Neuronal stem cell (in vitro differentiated cells): ENCODE results near the gene SERTAD2.

Experiments
- DNase-seq: peaks from one replicate; pipeline ENCODE4 v3.0.0-alpha.2; 2013; ENCODE audit warnings: low spot score
- H2AFZ ChIP-seq: one replicate; pipeline ENCODE4 v1.6.1; 2013; ENCODE audit warnings: mild to moderate bottlenecking, low read length, inconsistent platforms
- H2AK5ac ChIP-seq: 2 replicates; pipeline ENCODE4 v1.6.1; 2013; ENCODE audit warnings: low read depth, mild to moderate bottlenecking, inconsistent platforms, low read length, moderate library complexity, mixed read lengths
- H2BK120ac ChIP-seq: 2 replicates; pipeline ENCODE4 v1.6.1; 2013; ENCODE audit warnings: low read depth, mild to moderate bottlenecking, inconsistent platforms, low read length, moderate library complexity, mixed read lengths
- H2BK12ac ChIP-seq: one replicate; pipeline ENCODE4 v1.6.1; 2013; ENCODE audit warnings: low read length, inconsistent platforms
- H2BK15ac ChIP-seq: 2 replicates; pipeline ENCODE4 v1.6.1; 2013; ENCODE audit warnings: mild to moderate bottlenecking, low read length, inconsistent platforms, mixed read lengths
- H2BK5ac ChIP-seq: one replicate; pipeline ENCODE4 v1.6.1; 2013; ENCODE audit warnings: inconsistent platforms, mild to moderate bottlenecking, low read length, moderate library complexity
- H3K14ac ChIP-seq: one replicate; pipeline ENCODE4 v1.6.1; 2013; ENCODE audit warnings: low read length, inconsistent platforms
- H3K18ac ChIP-seq: 2 replicates; pipeline ENCODE4 v1.6.1; 2013; ENCODE audit warnings: low read length, inconsistent platforms
- H3K23ac ChIP-seq: 2 replicates; pipeline ENCODE4 v1.6.1; 2013; ENCODE audit warnings: low read depth, mild to moderate bottlenecking, mixed read lengths, low read length, inconsistent platforms; ENCODE audit not compliant: poor library complexity
- H3K27ac ChIP-seq: replicated peaks from 3 replicates; pipeline ENCODE4 v1.5.1; 2013; ENCODE audit warnings: low read length, inconsistent platforms
- H3K27me3 ChIP-seq, 3 experiments: 2 replicates each; pipeline ENCODE4 v1.6.1; 2013; ENCODE audit warnings: low read length in 3 of 3, mild to moderate bottlenecking in 2 of 3, inconsistent platforms in 1 of 3, low read depth in 1 of 3, mixed read lengths in 1 of 3, moderate library complexity in 1 of 3; ENCODE audit not compliant: control insufficient read depth in 3 of 3, insufficient read depth in 3 of 3
- H3K36me3 ChIP-seq, 2 donors: replicated peaks in 1 of 2; 2 replicates each; pipeline ENCODE4 v1.6.1; 2013; ENCODE audit warnings: low read length in 2 of 2; ENCODE audit not compliant: control insufficient read depth in 2 of 2, insufficient read depth in 2 of 2
- H3K4ac ChIP-seq: 2 replicates; pipeline ENCODE4 v1.6.1; 2013; ENCODE audit warnings: inconsistent platforms, mild to moderate bottlenecking, low read length, moderate library complexity
- H3K4me1 ChIP-seq, 2 donors: 1 replicate in 1 of 2; 2 replicates in 1 of 2; pipeline ENCODE4 v1.6.1; 2013; ENCODE audit warnings: low read length in 2 of 2, low read depth in 1 of 2; ENCODE audit not compliant: control insufficient read depth in 2 of 2, insufficient read depth in 1 of 2
- H3K4me2 ChIP-seq: one replicate; pipeline ENCODE4 v1.6.1; 2013; ENCODE audit warnings: mild to moderate bottlenecking, low read length, inconsistent platforms; ENCODE audit not compliant: insufficient read depth, poor library complexity, severe bottlenecking
- H3K4me3 ChIP-seq, 2 donors: 2 replicates each; pipeline ENCODE4 v1.5.1; 2013; ENCODE audit warnings: low read length in 2 of 2, mild to moderate bottlenecking in 2 of 2, inconsistent platforms in 1 of 2, moderate library complexity in 1 of 2
- H3K79me1 ChIP-seq: one replicate; pipeline ENCODE4 v1.6.1; 2013; ENCODE audit warnings: low read depth, mild to moderate bottlenecking, inconsistent platforms, low read length, moderate library complexity
- H3K9ac ChIP-seq: one replicate; pipeline ENCODE4 v1.6.1; 2013; ENCODE audit warnings: mild to moderate bottlenecking, low read depth, low read length, inconsistent platforms; ENCODE audit not compliant: poor library complexity
- H3K9me3 ChIP-seq, 2 donors: replicated peaks in 1 of 2; 2 replicates each; pipeline versions ENCODE3 to v1.6.1; 2013; ENCODE audit warnings: low read length in 2 of 2, mild to moderate bottlenecking in 2 of 2, inconsistent platforms in 1 of 2, low read depth in 1 of 2, mixed read lengths in 1 of 2, moderate library complexity in 1 of 2; ENCODE audit not compliant: control insufficient read depth in 2 of 2, insufficient read depth in 1 of 2
- H4K8ac ChIP-seq: one replicate; pipeline ENCODE4 v1.6.1; 2013; ENCODE audit warnings: low read depth, mild to moderate bottlenecking, inconsistent platforms, low read length, moderate library complexity
- H4K91ac ChIP-seq: one replicate; pipeline ENCODE4 v1.6.1; 2013; ENCODE audit warnings: low read length, low read depth, mild to moderate bottlenecking, inconsistent platforms; ENCODE audit not compliant: poor library complexity
- WGBS, 2 donors: extraction: QIAGEN DNeasy Blood & Tissue Kit; methylation state at CpG; one replicate each; pipeline ENCODE4 v1.1.7; 2013; ENCODE audit warnings: missing lambda C conversion rate in 2 of 2, mixed read lengths in 1 of 2; ENCODE audit not compliant: insufficient read length in 2 of 2, insufficient replicate concordance in 1 of 2; ENCODE audit errors: extremely low coverage in 2 of 2; 5-methylcytosine and 5-hydroxymethylcytosine counted together

SERTAD2 gene

GRCh38 chr2:64685430-64685829 is 31.7 kb upstream of the SERTAD2 start:
- Histone ChIP-seq H3K9me3 (peaks cover 0 to 2% of the 10 kb centered on the region in 2 donors), H3K79me1 (no peaks in the 10 kb centered on the region), H3K27me3 (no peaks in the 10 kb centered on the region), H2BK12ac (no peak overlapping the region), H3K4me1 (peaks cover 6 to 7% of the 10 kb centered on the region in 2 donors), H2BK15ac (no peak overlapping the region), H3K4me3 (no peak overlapping the region), H3K23ac (no peak overlapping the region), H2AFZ (peak overlapping the region; percentile 76), H3K36me3 (no peaks in the 10 kb centered on the region), H3K14ac (no peak overlapping the region), H2BK5ac (no peak overlapping the region), H3K27ac (no peak overlapping the region), H3K18ac (no peak overlapping the region), H3K4ac (no peak overlapping the region), H2AK5ac (no peak overlapping the region), H4K91ac (no peak overlapping the region), H4K8ac (no peak overlapping the region), H3K9ac (no peak overlapping the region), H3K4me2 (no peak overlapping the region), H2BK120ac (no peak overlapping the region)
- no CpG with 5 or more reads among the region's 1 CpG for WGBS, 2 donors
- no peak for DNase-seq

- H2BK15ac ChIP-seq = no peak overlapping the region
- H2BK5ac ChIP-seq = no peak overlapping the region
- H3K18ac ChIP-seq = no peak overlapping the region
- no peaks in the 10 kb centered on the region for H3K27me3 ChIP-seq
- no peak overlapping the region for H3K4me3 ChIP-seq
- H3K79me1 ChIP-seq = no peaks in the 10 kb centered on the region
- no peak overlapping the region for H2AK5ac ChIP-seq
- H2BK120ac ChIP-seq = no peak overlapping the region
- H3K23ac ChIP-seq = no peak overlapping the region
- peaks cover 0 to 2% of the 10 kb centered on the region in 2 donors for H3K9me3 ChIP-seq
- H4K91ac ChIP-seq = no peak overlapping the region
- no peak overlapping the region for H3K14ac ChIP-seq
- H4K8ac ChIP-seq = no peak overlapping the region
- H2AFZ ChIP-seq = no peak overlapping the region
- H3K27ac ChIP-seq = no peak overlapping the region
- H2BK12ac ChIP-seq = no peak overlapping the region
- WGBS, 2 donors = no CpG with 5 or more reads among the region's 9 CpGs
- H3K4me2 ChIP-seq = no peak overlapping the region
- H3K4me1 ChIP-seq = peaks cover 7 to 8% of the 10 kb centered on the region in 2 donors
- no peak for DNase-seq
- no peak overlapping the region for H3K4ac ChIP-seq
- H3K36me3 ChIP-seq = no peaks in the 10 kb centered on the region
- H3K9ac ChIP-seq = no peak overlapping the region
Observed at GRCh38 chr2:64683771-64684510, 30.2 kb upstream of the SERTAD2 start.

DNA sequence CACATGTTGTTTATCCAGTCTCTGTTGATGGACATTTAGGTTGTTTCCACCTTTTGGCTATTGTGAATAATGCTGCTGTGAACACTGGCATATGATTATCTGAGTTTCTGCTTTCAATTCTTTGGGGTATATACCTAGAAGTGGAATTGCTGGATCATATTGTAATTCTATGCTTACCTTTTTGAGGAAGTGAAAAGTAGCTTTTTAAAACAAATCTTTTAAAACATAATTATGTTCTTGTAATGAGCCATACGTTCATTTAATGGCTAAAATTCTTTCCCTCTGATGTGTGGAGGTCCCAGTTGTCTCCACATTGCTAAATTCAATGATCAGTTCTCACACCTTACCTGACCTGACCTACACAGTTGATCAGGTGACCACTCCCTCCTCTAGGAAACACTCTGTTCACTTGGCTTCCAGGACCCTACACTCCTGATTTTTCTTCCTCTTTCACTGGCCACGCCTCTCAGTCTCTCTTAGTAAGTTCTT is 27.8 kb upstream of the SERTAD2 start:
- DNase-seq = no peak
- H2BK12ac ChIP-seq = no peak overlapping the region
- H2BK120ac ChIP-seq = no peak overlapping the region
- H3K27me3 ChIP-seq = no peaks in the 10 kb centered on the region
- H2AK5ac ChIP-seq = no peak overlapping the region
- no peak overlapping the region for H3K9ac ChIP-seq
- H3K79me1 ChIP-seq = no peaks in the 10 kb centered on the region
- H3K23ac ChIP-seq = no peak overlapping the region
- H2BK15ac ChIP-seq = no peak overlapping the region
- H4K8ac ChIP-seq = no peak overlapping the region
- H2AFZ ChIP-seq = no peak overlapping the region
- H3K9me3 ChIP-seq = no peaks in the 10 kb centered on the region
- no peak overlapping the region for H3K4me2 ChIP-seq
- H3K4me1 ChIP-seq = peaks cover 4 to 7% of the 10 kb centered on the region in 2 donors
- WGBS, 2 donors = no CpG with 5 or more reads among the region's 2 CpGs
- H3K14ac ChIP-seq = no peak overlapping the region
- no peak overlapping the region for H3K4ac ChIP-seq
- H3K4me3 ChIP-seq = no peak overlapping the region
- no peak overlapping the region for H2BK5ac ChIP-seq
- H3K36me3 ChIP-seq = no peaks in the 10 kb centered on the region
- no peak overlapping the region for H4K91ac ChIP-seq
- no peak overlapping the region for H3K27ac ChIP-seq
- H3K18ac ChIP-seq = no peak overlapping the region

GRCh38 chr2:64679673-64680425 is 26.1 kb upstream of the SERTAD2 start:
- H2BK5ac ChIP-seq = no peak overlapping the region
- H4K91ac ChIP-seq = no peak overlapping the region
- no peak overlapping the region for H3K9ac ChIP-seq
- no peak overlapping the region for H2AFZ ChIP-seq
- H3K18ac ChIP-seq = no peak overlapping the region
- H3K4me3 ChIP-seq = no peak overlapping the region
- DNase-seq = no peak
- H3K27me3 ChIP-seq = no peaks in the 10 kb centered on the region
- no peak overlapping the region for H4K8ac ChIP-seq
- no peak overlapping the region for H3K4me2 ChIP-seq
- H3K23ac ChIP-seq = no peak overlapping the region
- H3K27ac ChIP-seq = no peak overlapping the region
- H2BK12ac ChIP-seq = no peak overlapping the region
- no CpG with 5 or more reads among the region's 6 CpGs for WGBS, 2 donors
- peaks cover 0 to 2% of the 10 kb centered on the region in 2 donors for H3K9me3 ChIP-seq
- no peak overlapping the region for H2BK120ac ChIP-seq
- no peaks in the 10 kb centered on the region for H3K36me3 ChIP-seq
- no peak overlapping the region for H2AK5ac ChIP-seq
- H2BK15ac ChIP-seq = no peak overlapping the region
- no peaks in the 10 kb centered on the region for H3K79me1 ChIP-seq
- H3K14ac ChIP-seq = no peak overlapping the region
- H3K4me1 ChIP-seq = peaks cover 0 to 4% of the 10 kb centered on the region in 2 donors
- no peak overlapping the region for H3K4ac ChIP-seq
